OCI-LY3 (cell line): ENCODE results near the gene UGT1A4.

Experiments used
- CTCF ChIP-seq: fragments of 200-600, 300-600 bp; sonication (generic); IDR thresholded peaks from 2 replicates; pipeline ENCODE4 v1.5.1; 2014; ENCODE audit warnings: antibody characterized with exemption, low read length, low read depth
- EZH2phosphoT487 ChIP-seq: fragments of 200-600 bp; shearing (Covaris generic); IDR thresholded peaks from 2 replicates; pipeline ENCODE4 v1.6.1; 2018; ENCODE audit warnings: antibody characterized with exemption, mixed run types, low read depth

- TF ChIP-seq EZH2phosphoT487 (no peak), CTCF (no peak)
These were observed 95.7 kb downstream of the UGT1A4 start for GRCh38 chr2:233814056-233814835.
